Epithelial cell of proximal tubule (primary cell): ENCODE data around the gene FASTKD1. TPM values are rescaled to one million over a fixed set of nuclear protein-coding genes. Genes with fewer than 3 reads are reported as not detected.
"Not testable (repeated sequence)": the region's sequence is repeated elsewhere in the genome, so short reads cannot be mapped to it uniquely, and the experiment has no call there.

Source experiments
- DNase-seq: peaks from one replicate; pipeline ENCODE4 v3.0.0-alpha.2; 2011; ENCODE audit warnings: low read depth
- H3K4me3 ChIP-seq: 2 replicates; pipeline ENCODE4 v1.5.1; 2011; ENCODE audit warnings: low read depth, mild to moderate bottlenecking, low read length
- CTCF ChIP-seq: conservative IDR thresholded peaks from 2 replicates; pipeline ENCODE4 v1.5.1; 2012; ENCODE audit warnings: low read depth, mild to moderate bottlenecking, low read length
- total RNA-seq: library from RNA; depleted of rRNA; stranded (reverse); fragments of >200 nt; gene quantifications from 2 replicates; pipeline ENCODE4 v1.2.3, GENCODE V29; 2015

The FASTKD1 gene
- total RNA-seq, 1 donor from 2014 or later: 15.3 TPM

GRCh38 chr2:169528271-169528701 lies 45.4 kb downstream of the FASTKD1 start:
- no peak for DNase-seq
- TF ChIP-seq CTCF: peak; percentile 92
- no peak overlapping the region for H3K4me3 ChIP-seq

- no peak for TF ChIP-seq CTCF
- H3K4me3 ChIP-seq: no peak overlapping the region
- DNase-seq: no peak
These were observed 47.2 kb downstream of the FASTKD1 start for GRCh38 chr2:169526451-169526850.

- DNase-seq: no peak
- H3K4me3 ChIP-seq: no peak overlapping the region
- TF ChIP-seq CTCF: no peak
These were observed 48.2 kb downstream of the FASTKD1 start for GRCh38 chr2:169525434-169525833.

- no peak for TF ChIP-seq CTCF
- H3K4me3 ChIP-seq: no peak overlapping the region
- no peak for DNase-seq
These were observed 50.0 kb downstream of the FASTKD1 start for GRCh38 chr2:169523681-169524080.

- no peak for TF ChIP-seq CTCF
- no peak overlapping the region for H3K4me3 ChIP-seq
- no peak for DNase-seq
These were observed 52.8 kb downstream of the FASTKD1 start for GRCh38 chr2:169520896-169521295.

GRCh38 chr2:169516488-169516995 lies 57.1 kb downstream of the FASTKD1 start:
- DNase-seq, H3K4me3 ChIP-seq: not testable (repeated sequence)

- H3K4me3 ChIP-seq, DNase-seq: not testable (repeated sequence)
These were observed 58.9 kb downstream of the FASTKD1 start for GRCh38 chr2:169514758-169515157.

GRCh38 chr2:169513926-169514325 lies 59.7 kb downstream of the FASTKD1 start:
- DNase-seq: no peak
- no peak for TF ChIP-seq CTCF
- H3K4me3 ChIP-seq: no peak overlapping the region
